Measurements from ENCODE around the gene DNPEP.

The DNPEP gene

GRCh38 chr2:219426534-219427136, 38.9 kb upstream of the DNPEP start:
- Histone ChIP-seq H3K9ac (ENCODE audit: low read depth, low read length) (no peak overlapping the region), H3K27me3 (ENCODE audit: insufficient read depth, low read length) (no peaks in the 10 kb centered on the region; the same call in 1 of the 2 replicates), H3K4me1 (ENCODE audit: insufficient read depth, low read length) (no peaks in the 10 kb centered on the region), H3K4me3 (ENCODE audit: low read length) (no peak overlapping the region), H3K27ac (ENCODE audit: low read depth, low read length) (no peak overlapping the region), H3K9me3 (ENCODE audit: insufficient read depth, low read depth, low read length) (no peaks in the 10 kb centered on the region), H3K36me3 (ENCODE audit: insufficient read depth, low read length) (no peaks in the 10 kb centered on the region)
- 78% methylated on average over 6 of the region's 7 CpGs for WGBS

DNA sequence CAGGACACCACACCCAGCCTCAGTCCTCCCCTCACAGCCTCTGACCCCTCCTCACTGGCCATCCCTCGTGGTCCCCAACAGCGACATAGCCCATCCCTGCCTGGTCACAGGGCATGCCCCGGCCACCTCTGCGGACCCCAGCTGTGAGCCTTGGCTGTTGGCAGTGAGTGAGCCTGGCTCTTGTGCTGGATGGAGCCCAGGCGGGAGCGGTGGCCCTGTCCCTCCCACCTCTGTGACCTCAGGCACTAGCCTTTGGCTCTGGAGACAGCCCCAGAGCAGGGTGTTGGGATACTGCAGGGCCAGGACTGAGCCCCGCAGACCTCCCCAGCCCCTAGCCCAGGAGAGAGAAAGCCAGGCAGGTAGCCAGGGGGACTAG, 38.3 kb upstream of the DNPEP start:
- no peaks in the 10 kb centered on the region; the same call in 1 of the 2 replicates for H3K27me3 ChIP-seq (ENCODE audit: insufficient read depth, low read length)
- 91% methylated on average over 7 of the region's 7 CpGs for WGBS
- H3K36me3 ChIP-seq (ENCODE audit: insufficient read depth, low read length): no peaks in the 10 kb centered on the region
- H3K9me3 ChIP-seq (ENCODE audit: insufficient read depth, low read depth, low read length): no peaks in the 10 kb centered on the region
- H3K4me1 ChIP-seq (ENCODE audit: insufficient read depth, low read length): no peaks in the 10 kb centered on the region
- no peak overlapping the region for H3K27ac ChIP-seq (ENCODE audit: low read depth, low read length)
- H3K4me3 ChIP-seq (ENCODE audit: low read length): no peak overlapping the region
- no peak overlapping the region for H3K9ac ChIP-seq (ENCODE audit: low read depth, low read length)

DNA sequence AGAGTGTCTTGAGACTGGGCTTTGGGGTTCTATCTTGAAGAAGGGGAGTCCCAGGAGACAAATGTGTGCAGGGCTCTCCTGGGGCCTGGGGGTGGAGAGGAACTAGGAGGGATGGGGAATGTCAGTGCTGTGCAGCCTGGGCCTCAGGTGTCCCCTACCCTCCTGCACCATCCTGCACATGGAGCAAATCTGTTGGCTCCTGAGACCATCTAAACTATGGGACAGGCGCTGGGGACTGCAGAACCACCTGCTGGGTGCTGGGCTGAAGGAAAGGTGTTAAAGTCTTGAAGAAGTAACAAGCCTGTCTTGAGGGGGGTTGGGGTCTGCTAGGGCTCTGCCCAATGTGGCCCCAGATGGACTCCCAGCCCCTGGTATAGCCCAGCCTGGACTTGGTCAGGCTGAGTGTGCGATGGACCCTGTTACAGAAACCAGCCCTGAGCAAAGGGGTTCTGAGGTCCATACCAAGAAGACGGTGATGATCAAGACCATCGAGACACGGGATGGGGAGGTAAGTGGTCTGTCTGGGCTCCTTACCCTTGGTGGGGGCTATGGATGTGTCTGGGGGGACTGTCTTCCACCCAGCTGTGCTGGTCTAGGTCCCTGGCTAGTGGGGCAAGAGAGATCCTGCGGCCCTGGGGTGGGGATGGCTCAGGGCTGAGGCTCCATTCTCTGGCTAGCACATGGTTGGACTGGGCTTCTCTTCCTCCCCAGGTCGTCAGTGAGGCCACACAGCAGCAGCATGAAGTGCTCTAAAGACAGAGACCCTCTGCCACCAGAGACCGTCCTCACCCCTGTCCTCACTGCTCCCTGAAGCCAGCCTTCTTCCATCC, 37.7 kb upstream of the DNPEP start:
- no peaks in the 10 kb centered on the region for H3K9me3 ChIP-seq (ENCODE audit: insufficient read depth, low read depth, low read length)
- no peak overlapping the region for H3K9ac ChIP-seq (ENCODE audit: low read depth, low read length)
- H3K4me3 ChIP-seq (ENCODE audit: low read length): no peak overlapping the region
- WGBS: 89% methylated on average over 8 of the region's 8 CpGs
- H3K27ac ChIP-seq (ENCODE audit: low read depth, low read length): no peak overlapping the region
- H3K27me3 ChIP-seq (ENCODE audit: insufficient read depth, low read length): no peaks in the 10 kb centered on the region; the same call in 1 of the 2 replicates
- H3K36me3 ChIP-seq (ENCODE audit: insufficient read depth, low read length): no peaks in the 10 kb centered on the region
- no peaks in the 10 kb centered on the region for H3K4me1 ChIP-seq (ENCODE audit: insufficient read depth, low read length)

DNA sequence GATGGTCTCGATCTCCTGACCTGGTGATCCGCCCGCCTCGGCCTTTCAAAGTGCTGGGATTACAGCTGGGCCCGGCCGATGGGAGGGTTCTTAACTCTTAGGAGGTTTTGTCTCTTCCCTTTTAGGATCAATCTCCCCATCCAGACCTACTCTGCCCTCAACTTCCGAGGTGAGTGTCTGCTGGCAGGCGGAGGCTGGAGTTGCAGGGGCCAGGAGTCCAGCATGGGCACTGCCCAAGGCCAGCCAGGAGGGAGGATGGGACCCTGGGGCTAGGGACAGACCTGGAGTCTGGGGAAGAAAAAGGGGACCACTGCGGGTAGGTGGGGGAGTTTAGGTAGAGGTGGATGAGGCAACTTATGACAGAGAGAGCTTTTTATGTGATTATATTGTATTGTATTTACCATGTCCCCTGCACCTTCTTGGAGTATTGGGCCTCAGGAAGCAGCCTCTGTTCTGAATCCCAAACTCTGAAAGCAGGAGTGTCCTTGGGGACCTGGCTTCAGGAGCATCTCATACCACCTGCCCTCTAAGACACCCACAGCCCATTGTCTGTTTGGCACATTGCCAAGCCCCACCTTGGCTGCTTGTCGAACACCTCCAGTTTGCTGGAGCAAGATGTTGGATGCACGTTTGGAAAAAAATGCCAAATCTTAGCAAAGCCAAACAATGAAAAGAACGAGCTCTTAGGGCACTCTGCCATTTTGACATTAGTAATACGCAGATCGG, 36.1 kb upstream of the DNPEP start:
- Histone ChIP-seq H3K9ac (ENCODE audit: low read depth, low read length) (no peak overlapping the region; the same call in 1 of the 2 replicates), H3K27ac (ENCODE audit: low read depth, low read length) (no peak overlapping the region), H3K4me1 (ENCODE audit: insufficient read depth, low read length) (no peaks in the 10 kb centered on the region), H3K9me3 (ENCODE audit: insufficient read depth, low read depth, low read length) (no peaks in the 10 kb centered on the region), H3K36me3 (ENCODE audit: insufficient read depth, low read length) (no peaks in the 10 kb centered on the region), H3K27me3 (ENCODE audit: insufficient read depth, low read length) (peaks cover 10% of the 10 kb centered on the region), H3K4me3 (ENCODE audit: low read length) (no peak overlapping the region)
- 92% methylated on average over 14 of the region's 14 CpGs for WGBS

- Histone ChIP-seq H3K27me3 (ENCODE audit: insufficient read depth, low read length) (peaks cover 16% of the 10 kb centered on the region), H3K9me3 (ENCODE audit: insufficient read depth, low read depth, low read length) (no peaks in the 10 kb centered on the region), H3K27ac (ENCODE audit: low read depth, low read length) (no peak overlapping the region), H3K4me3 (ENCODE audit: low read length) (no peak overlapping the region), H3K36me3 (ENCODE audit: insufficient read depth, low read length) (no peaks in the 10 kb centered on the region), H3K9ac (ENCODE audit: low read depth, low read length) (no peak overlapping the region), H3K4me1 (ENCODE audit: insufficient read depth, low read length) (no peaks in the 10 kb centered on the region)
- 94% methylated on average over 8 of the region's 8 CpGs for WGBS
These were observed 35.3 kb upstream of the DNPEP start for GRCh38 chr2:219422952-219423534.

GRCh38 chr2:219421323-219421722, 33.6 kb upstream of the DNPEP start:
- Histone ChIP-seq H3K9me3 (ENCODE audit: insufficient read depth, low read depth, low read length) (no peaks in the 10 kb centered on the region), H3K9ac (ENCODE audit: low read depth, low read length) (no peak overlapping the region), H3K27me3 (ENCODE audit: insufficient read depth, low read length) (peaks cover 16% of the 10 kb centered on the region), H3K4me3 (ENCODE audit: low read length) (no peak overlapping the region), H3K4me1 (ENCODE audit: insufficient read depth, low read length) (peaks cover 7% of the 10 kb centered on the region; the same call in 1 of the 2 replicates), H3K36me3 (ENCODE audit: insufficient read depth, low read length) (no peaks in the 10 kb centered on the region), H3K27ac (ENCODE audit: low read depth, low read length) (no peak overlapping the region)
- 94% methylated on average over 17 of the region's 17 CpGs for WGBS

GRCh38 chr2:219420687-219421086, 33.0 kb upstream of the DNPEP start:
- Histone ChIP-seq H3K9me3 (ENCODE audit: insufficient read depth, low read depth, low read length) (no peaks in the 10 kb centered on the region), H3K36me3 (ENCODE audit: insufficient read depth, low read length) (no peaks in the 10 kb centered on the region), H3K27ac (ENCODE audit: low read depth, low read length) (no peak overlapping the region), H3K4me3 (ENCODE audit: low read length) (no peak overlapping the region), H3K27me3 (ENCODE audit: insufficient read depth, low read length) (peaks cover 16% of the 10 kb centered on the region), H3K9ac (ENCODE audit: low read depth, low read length) (no peak overlapping the region), H3K4me1 (ENCODE audit: insufficient read depth, low read length) (peaks cover 14% of the 10 kb centered on the region)
- WGBS: 94% methylated on average over 8 of the region's 8 CpGs

DNA sequence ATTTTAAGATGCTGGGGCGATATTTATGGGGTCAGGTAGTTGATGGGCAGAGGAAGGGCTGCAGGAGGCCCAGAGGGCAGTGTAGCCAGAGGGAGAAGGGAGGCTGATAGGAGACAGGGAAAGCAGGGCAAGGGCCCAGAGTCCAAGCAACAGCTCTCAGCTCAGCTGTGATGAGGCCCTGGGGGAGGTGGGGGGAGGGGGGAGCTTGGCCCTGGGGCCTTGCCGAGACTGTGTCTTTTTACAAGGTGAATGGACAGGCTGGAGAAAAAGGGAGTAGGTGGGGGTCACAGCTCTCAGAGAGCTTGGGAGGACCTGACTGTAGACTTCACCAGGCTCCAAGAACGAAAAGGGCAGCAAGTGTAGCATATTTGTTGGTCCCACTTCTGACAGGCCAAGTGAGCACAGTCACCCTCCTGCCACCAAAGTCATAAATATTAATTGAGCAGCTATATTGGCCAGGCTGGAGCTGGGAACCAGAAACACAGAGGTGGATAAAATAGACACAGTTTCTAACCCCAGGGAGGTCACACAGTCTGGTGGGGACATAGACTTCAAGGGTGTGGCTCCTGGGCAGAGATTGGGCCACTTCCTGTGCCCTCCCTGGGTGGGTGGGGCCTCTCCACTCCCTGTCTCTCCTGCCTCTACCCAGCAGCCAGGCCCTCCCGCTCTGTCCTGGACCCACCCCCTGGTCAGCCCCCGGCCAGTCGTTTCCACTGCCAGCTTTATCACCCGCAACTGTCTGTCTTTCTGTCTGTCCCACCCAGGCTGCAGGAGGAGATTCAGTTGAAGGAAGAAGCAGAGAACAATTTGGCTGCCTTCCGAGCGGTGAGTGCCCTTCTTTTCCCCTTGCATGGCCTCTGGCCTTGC, 31.9 kb upstream of the DNPEP start:
- Histone ChIP-seq H3K4me3 (ENCODE audit: low read length) (no peak overlapping the region), H3K36me3 (ENCODE audit: insufficient read depth, low read length) (no peaks in the 10 kb centered on the region), H3K4me1 (ENCODE audit: insufficient read depth, low read length) (peaks cover 14% of the 10 kb centered on the region), H3K9ac (ENCODE audit: low read depth, low read length) (no peak overlapping the region), H3K9me3 (ENCODE audit: insufficient read depth, low read depth, low read length) (no peaks in the 10 kb centered on the region), H3K27me3 (ENCODE audit: insufficient read depth, low read length) (peaks cover 16% of the 10 kb centered on the region), H3K27ac (ENCODE audit: low read depth, low read length) (no peak overlapping the region)
- WGBS: 78% methylated on average over 8 of the region's 9 CpGs

DNA sequence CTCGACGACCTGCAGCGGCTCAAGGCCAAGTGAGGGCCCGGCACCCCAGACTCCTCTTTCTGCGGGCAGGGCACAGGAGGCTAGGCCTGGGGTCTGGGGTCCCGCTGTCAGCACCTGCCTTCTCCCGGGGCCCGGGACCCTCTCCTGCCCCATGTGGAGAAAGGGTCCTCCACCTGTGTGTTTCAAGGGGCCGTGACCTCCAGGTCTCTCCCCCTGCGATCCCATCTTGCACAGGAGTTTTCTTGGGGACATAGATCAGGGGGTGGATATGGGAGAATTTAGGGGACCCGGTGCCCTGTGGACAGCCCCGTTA, 31.3 kb upstream of the DNPEP start:
- no peaks in the 10 kb centered on the region for H3K36me3 ChIP-seq (ENCODE audit: insufficient read depth, low read length)

DNA sequence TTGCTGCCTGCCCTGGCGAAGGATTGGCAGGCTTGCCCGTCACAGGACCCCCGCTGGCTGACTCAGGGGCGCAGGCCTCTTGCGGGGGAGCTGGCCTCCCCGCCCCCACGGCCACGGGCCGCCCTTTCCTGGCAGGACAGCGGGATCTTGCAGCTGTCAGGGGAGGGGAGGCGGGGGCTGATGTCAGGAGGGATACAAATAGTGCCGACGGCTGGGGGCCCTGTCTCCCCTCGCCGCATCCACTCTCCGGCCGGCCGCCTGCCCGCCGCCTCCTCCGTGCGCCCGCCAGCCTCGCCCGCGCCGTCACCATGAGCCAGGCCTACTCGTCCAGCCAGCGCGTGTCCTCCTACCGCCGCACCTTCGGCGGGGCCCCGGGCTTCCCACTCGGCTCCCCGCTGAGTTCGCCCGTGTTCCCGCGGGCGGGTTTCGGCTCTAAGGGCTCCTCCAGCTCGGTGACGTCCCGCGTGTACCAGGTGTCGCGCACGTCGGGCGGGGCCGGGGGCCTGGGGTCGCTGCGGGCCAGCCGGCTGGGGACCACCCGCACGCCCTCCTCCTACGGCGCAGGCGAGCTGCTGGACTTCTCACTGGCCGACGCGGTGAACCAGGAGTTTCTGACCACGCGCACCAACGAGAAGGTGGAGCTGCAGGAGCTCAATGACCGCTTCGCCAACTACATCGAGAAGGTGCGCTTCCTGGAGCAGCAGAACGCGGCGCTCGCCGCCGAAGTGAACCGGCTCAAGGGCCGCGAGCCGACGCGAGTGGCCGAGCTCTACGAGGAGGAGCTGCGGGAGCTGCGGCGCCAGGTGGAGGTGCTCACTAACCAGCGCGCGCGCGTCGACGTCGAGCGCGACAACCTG, 30.7 kb upstream of the DNPEP start, which contains the start of gene DES:
Gene DES, plus strand, starts transcription at position 223 of the 857 bp plus-strand sequence. Its CDS starts 86 bp downstream, at position 309.
- no peak within 1 kb of the TSS for H3K27ac ChIP-seq (ENCODE audit: low read depth, low read length)
- peaks cover 14% of the 10 kb centered on the region for H3K4me1 ChIP-seq (ENCODE audit: insufficient read depth, low read length)
- no peak within 1 kb of the TSS; the same call in 1 of the 2 replicates for H3K9ac ChIP-seq (ENCODE audit: low read depth, low read length)
- H3K27me3 ChIP-seq (ENCODE audit: insufficient read depth, low read length): peaks cover 16% of the 10 kb centered on the region
- H3K9me3 ChIP-seq (ENCODE audit: insufficient read depth, low read depth, low read length): no peaks in the 10 kb centered on the region
- no peaks in the 10 kb centered on the region for H3K36me3 ChIP-seq (ENCODE audit: insufficient read depth, low read length)
- WGBS: 87% methylated on average over 98 of the region's 98 CpGs
- no peak within 1 kb of the TSS; the same call in 1 of the 2 replicates for H3K4me3 ChIP-seq (ENCODE audit: low read length)

More for the DNA sequence above, 31.3 kb upstream of the DNPEP start:
- peaks cover 14% of the 10 kb centered on the region for H3K4me1 ChIP-seq (ENCODE audit: insufficient read depth, low read length)
- no peaks in the 10 kb centered on the region for H3K9me3 ChIP-seq (ENCODE audit: insufficient read depth, low read depth, low read length)
- peaks cover 16% of the 10 kb centered on the region for H3K27me3 ChIP-seq (ENCODE audit: insufficient read depth, low read length)
- H3K27ac ChIP-seq (ENCODE audit: low read depth, low read length): no peak overlapping the region
- WGBS: 94% methylated on average over 12 of the region's 12 CpGs
- H3K9ac ChIP-seq (ENCODE audit: low read depth, low read length): no peak overlapping the region
- no peak overlapping the region; the same call in 1 of the 2 replicates for H3K4me3 ChIP-seq (ENCODE audit: low read length)
